Mesenchymal stem cell (in vitro differentiated cells and primary cell): ENCODE measurements around the gene TM9SF3.

Experiments
- DNase-seq: peaks from one replicate; pipeline ENCODE4 v3.0.0-alpha.2; 2013
- H2AFZ ChIP-seq: one replicate; pipeline ENCODE4 v1.6.1; 2013; ENCODE audit warnings: low read depth, mild to moderate bottlenecking, control low read depth, inconsistent platforms, low read length, moderate library complexity
- H2AK5ac ChIP-seq: 2 replicates; pipeline ENCODE4 v1.6.1; 2013; ENCODE audit warnings: low read length, moderate library complexity, mild to moderate bottlenecking, inconsistent platforms; ENCODE audit not compliant: severe bottlenecking
- H2BK120ac ChIP-seq: one replicate; pipeline ENCODE4 v1.6.1; 2013; ENCODE audit warnings: low read depth, mild to moderate bottlenecking, inconsistent platforms, low read length, moderate library complexity
- H2BK12ac ChIP-seq, 2 experiments: one replicate each; pipeline ENCODE4 v1.6.1; 2013; ENCODE audit warnings: inconsistent platforms in 2 of 2, low read length in 2 of 2, mild to moderate bottlenecking in 2 of 2, moderate library complexity in 2 of 2, control low read depth in 1 of 2
- H2BK15ac ChIP-seq: one replicate; pipeline ENCODE4 v1.6.1; 2013; ENCODE audit warnings: mild to moderate bottlenecking, low read depth, inconsistent platforms; ENCODE audit not compliant: poor library complexity, severe bottlenecking
- H2BK5ac ChIP-seq: 2 replicates; pipeline ENCODE4 v1.6.1; 2013; ENCODE audit warnings: low read depth, mild to moderate bottlenecking, low read length, control low read depth, inconsistent platforms; ENCODE audit not compliant: poor library complexity, severe bottlenecking
- H3K14ac ChIP-seq, 2 experiments: one replicate each; pipeline ENCODE4 v1.6.1; 2013; ENCODE audit warnings: inconsistent platforms in 2 of 2, low read length in 2 of 2, control low read depth in 1 of 2, mild to moderate bottlenecking in 1 of 2, moderate library complexity in 1 of 2
- H3K18ac ChIP-seq, 2 experiments: one replicate each; pipeline ENCODE4 v1.6.1; 2013; ENCODE audit warnings: inconsistent platforms in 2 of 2, low read length in 2 of 2, control low read depth in 1 of 2, low read depth in 1 of 2, mild to moderate bottlenecking in 1 of 2
- H3K23ac ChIP-seq, 2 experiments: one replicate each; pipeline ENCODE4 v1.6.1; 2013; ENCODE audit warnings: inconsistent platforms in 2 of 2, low read length in 2 of 2, mild to moderate bottlenecking in 2 of 2, moderate library complexity in 2 of 2, control low read depth in 1 of 2
- H3K27ac ChIP-seq: 2 replicates; pipeline ENCODE4 v1.5.1; 2013; ENCODE audit warnings: mild to moderate bottlenecking, moderate library complexity, low read length, control low read depth, inconsistent platforms; ENCODE audit not compliant: poor library complexity, severe bottlenecking
- H3K27me3 ChIP-seq, 2 experiments: 2 replicates each; pipeline versions ENCODE4 v1.6.1 to v1.7.0; 2013; ENCODE audit warnings: low read length in 2 of 2, mild to moderate bottlenecking in 2 of 2, moderate library complexity in 2 of 2, control low read depth in 1 of 2, inconsistent platforms in 1 of 2; ENCODE audit not compliant: control insufficient read depth in 1 of 2, insufficient read depth in 1 of 2
- H3K36me3 ChIP-seq, 2 experiments: 2 replicates each; pipeline versions ENCODE4 v1.6.1 to v1.7.0; 2013; ENCODE audit warnings: low read length in 2 of 2, control low read depth in 1 of 2, inconsistent platforms in 1 of 2, low read depth in 1 of 2, mild to moderate bottlenecking in 1 of 2; ENCODE audit not compliant: insufficient read depth in 2 of 2, control insufficient read depth in 1 of 2
- H3K4ac ChIP-seq, 2 experiments: one replicate each; pipeline ENCODE4 v1.6.1; 2013; ENCODE audit warnings: inconsistent platforms in 2 of 2, low read length in 2 of 2, mild to moderate bottlenecking in 2 of 2, moderate library complexity in 2 of 2, control low read depth in 1 of 2, low read depth in 1 of 2
- H3K4me1 ChIP-seq: 2 replicates; pipeline ENCODE4 v1.6.1; 2013; ENCODE audit warnings: low read depth, low read length, control low read depth; ENCODE audit not compliant: control insufficient read depth, insufficient read depth
- H3K4me2 ChIP-seq: 2 replicates; pipeline ENCODE4 v1.6.1; 2013; ENCODE audit warnings: low read length, mild to moderate bottlenecking, inconsistent platforms; ENCODE audit not compliant: poor library complexity, severe bottlenecking
- H3K4me3 ChIP-seq, 2 experiments: 2 replicates each; pipeline versions ENCODE4 v1.5.1 to v1.7.0; 2013; ENCODE audit warnings: low read length in 2 of 2, mild to moderate bottlenecking in 2 of 2, control low read depth in 1 of 2, low read depth in 1 of 2; ENCODE audit not compliant: insufficient read depth in 1 of 2
- H3K79me1 ChIP-seq: replicated peaks from 2 replicates; pipeline ENCODE4 v1.6.1; 2013; ENCODE audit warnings: mild to moderate bottlenecking, control low read depth, low read length, inconsistent platforms; ENCODE audit not compliant: poor library complexity, severe bottlenecking
- H3K9ac ChIP-seq: 2 replicates; pipeline ENCODE4 v1.7.0; 2013; ENCODE audit warnings: mild to moderate bottlenecking, low read length, moderate library complexity
- H3K9me3 ChIP-seq: 2 replicates; pipeline ENCODE4 v1.7.0; 2013; ENCODE audit warnings: mild to moderate bottlenecking, low read length; ENCODE audit not compliant: control insufficient read depth
- H4K8ac ChIP-seq: one replicate; pipeline ENCODE4 v1.6.1; 2013; ENCODE audit warnings: inconsistent platforms, mild to moderate bottlenecking, low read length, moderate library complexity
- H4K91ac ChIP-seq: one replicate; pipeline ENCODE4 v1.6.1; 2013; ENCODE audit warnings: mild to moderate bottlenecking, low read length, inconsistent platforms
- WGBS: methylation state at CpG from one replicate; pipeline ENCODE4 v1.1.7; 2013; ENCODE audit warnings: mixed read lengths; 5-methylcytosine and 5-hydroxymethylcytosine counted together

TM9SF3 gene

GRCh38 chr10:96505150-96506136 lies 81.4 kb downstream of the TM9SF3 start:
- peak overlapping the region; percentile 91 for H2AK5ac ChIP-seq
- H2BK120ac ChIP-seq, result no peak overlapping the region
- no peaks in the 10 kb centered on the region for H3K9me3 ChIP-seq
- H2AFZ ChIP-seq, result no peak overlapping the region
- H3K4me3 ChIP-seq, result no peak overlapping the region
- peaks cover 21% of the 10 kb centered on the region for H3K79me1 ChIP-seq
- H3K27me3 ChIP-seq, result peaks cover 0 to 24% of the 10 kb centered on the region in 2 experiments
- H3K4me2 ChIP-seq, result no peak overlapping the region
- no peaks in the 10 kb centered on the region for H3K36me3 ChIP-seq
- 81% methylated on average over 8 of the region's 12 CpGs for WGBS
- no peak overlapping the region for H3K23ac ChIP-seq
- no peak overlapping the region for H2BK12ac ChIP-seq
- H2BK15ac ChIP-seq, result no peak overlapping the region
- no peak overlapping the region for H3K27ac ChIP-seq
- no peak overlapping the region for H3K18ac ChIP-seq
- no peak overlapping the region for H2BK5ac ChIP-seq
- no peak overlapping the region for H4K91ac ChIP-seq
- no peak overlapping the region for H3K4ac ChIP-seq
- H3K4me1 ChIP-seq, result peaks cover 38% of the 10 kb centered on the region
- DNase-seq, result no peak
- no peak overlapping the region for H3K14ac ChIP-seq
- H4K8ac ChIP-seq, result no peak overlapping the region
- H3K9ac ChIP-seq, result no peak overlapping the region

- Histone ChIP-seq H3K9ac (no peak overlapping the region), H2BK15ac (no peak overlapping the region), H3K27me3 (peaks cover 0 to 38% of the 10 kb centered on the region in 2 experiments), H3K4me1 (peaks cover 25% of the 10 kb centered on the region), H2AK5ac (peak overlapping the region; percentile 73), H3K23ac (no peak overlapping the region), H2BK12ac (no peak overlapping the region), H3K9me3 (no peaks in the 10 kb centered on the region), H3K18ac (no peak overlapping the region), H2BK5ac (peak overlapping the region; percentile 60), H3K14ac (no peak overlapping the region), H3K4me3 (no peak overlapping the region), H4K91ac (no peak overlapping the region), H2AFZ (no peak overlapping the region), H2BK120ac (no peak overlapping the region), H3K27ac (peak overlapping the region; percentile 79), H3K79me1 (peaks cover 26% of the 10 kb centered on the region), H3K36me3 (no peaks in the 10 kb centered on the region), H3K4ac (no peak overlapping the region), H4K8ac (no peak overlapping the region), H3K4me2 (no peak overlapping the region)
- no peak for DNase-seq
- 82% methylated on average over 7 of the region's 7 CpGs for WGBS
These were observed 84.1 kb downstream of the TM9SF3 start for GRCh38 chr10:96502561-96503282.

DNA sequence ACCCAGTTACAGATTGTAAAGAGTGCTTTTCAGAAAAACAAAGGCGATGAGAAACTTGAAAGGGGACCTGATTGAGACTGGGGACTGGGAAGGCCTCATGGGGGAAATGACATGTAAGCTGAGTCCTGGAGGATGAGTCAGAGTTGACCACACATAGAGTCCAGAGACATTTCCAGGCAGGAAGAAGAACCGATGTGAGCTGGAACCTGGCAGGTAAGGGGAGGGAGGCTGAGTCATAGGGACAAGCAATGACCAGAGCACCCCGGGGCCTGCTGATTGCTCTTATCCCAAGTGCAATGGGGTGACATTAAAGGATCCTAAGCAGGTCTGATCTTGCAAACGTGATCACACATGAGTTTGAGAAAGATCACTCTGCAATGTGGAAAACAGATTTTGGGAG lies 84.8 kb downstream of the TM9SF3 start:
- no peak overlapping the region for H3K18ac ChIP-seq
- H4K8ac ChIP-seq, result no peak overlapping the region
- H3K27me3 ChIP-seq, result peaks cover 0 to 43% of the 10 kb centered on the region in 2 experiments
- H3K9me3 ChIP-seq, result no peaks in the 10 kb centered on the region
- no peak overlapping the region for H3K9ac ChIP-seq
- no peak for DNase-seq
- peaks cover 27% of the 10 kb centered on the region for H3K79me1 ChIP-seq
- no peak overlapping the region for H3K14ac ChIP-seq
- no peaks in the 10 kb centered on the region for H3K36me3 ChIP-seq
- 70% methylated on average over 4 of the region's 4 CpGs for WGBS
- no peak overlapping the region for H2BK5ac ChIP-seq
- H3K4ac ChIP-seq, result no peak overlapping the region
- H2BK15ac ChIP-seq, result no peak overlapping the region
- no peak overlapping the region for H2AFZ ChIP-seq
- no peak overlapping the region for H4K91ac ChIP-seq
- no peak overlapping the region for H3K4me3 ChIP-seq
- no peak overlapping the region for H2BK12ac ChIP-seq
- no peak overlapping the region for H3K4me2 ChIP-seq
- H2AK5ac ChIP-seq, result peak overlapping the region; percentile 73
- peak overlapping the region; percentile 79 for H3K27ac ChIP-seq
- no peak overlapping the region for H3K23ac ChIP-seq
- H3K4me1 ChIP-seq, result peaks cover 23% of the 10 kb centered on the region
- no peak overlapping the region for H2BK120ac ChIP-seq

DNA sequence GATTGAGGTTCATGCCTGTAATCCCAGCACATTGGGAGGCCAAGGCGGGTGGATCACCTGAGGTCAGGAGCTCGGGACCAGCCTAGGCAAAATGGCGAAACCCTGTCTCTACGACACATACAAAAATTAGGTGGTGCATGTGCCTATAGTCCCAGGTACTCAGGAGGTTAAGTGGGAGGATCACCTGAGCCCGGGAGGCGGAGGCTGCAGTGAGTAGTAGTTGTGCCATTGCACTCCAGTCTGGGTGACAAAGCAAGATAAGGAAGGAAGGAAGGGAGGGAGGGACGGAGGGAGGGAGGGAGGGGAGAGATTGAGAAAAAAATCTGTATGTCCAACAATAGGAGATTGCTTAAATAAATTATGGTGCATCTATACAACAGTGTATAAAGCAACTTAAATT lies 86.3 kb downstream of the TM9SF3 start:
- DNase-seq, result no peak
- Histone ChIP-seq H3K4me1 (peaks cover 19% of the 10 kb centered on the region), H2BK5ac (no peak overlapping the region), H2BK15ac (no peak overlapping the region), H2BK12ac (no peak overlapping the region), H3K9me3 (no peaks in the 10 kb centered on the region), H3K27ac (no peak overlapping the region), H3K27me3 (peaks cover 0 to 41% of the 10 kb centered on the region in 2 experiments), H4K8ac (no peak overlapping the region), H3K23ac (no peak overlapping the region), H4K91ac (no peak overlapping the region), H2AK5ac (no peak overlapping the region), H3K14ac (no peak overlapping the region), H3K4me2 (no peak overlapping the region), H3K4me3 (no peak overlapping the region), H3K36me3 (no peaks in the 10 kb centered on the region), H3K9ac (no peak overlapping the region), H2AFZ (no peak overlapping the region), H3K79me1 (peaks cover 29% of the 10 kb centered on the region), H3K4ac (no peak overlapping the region), H3K18ac (no peak overlapping the region), H2BK120ac (no peak overlapping the region)
- WGBS, result 90% methylated on average over 7 of the region's 7 CpGs
